Endothelial cell of umbilical vein (primary cell): Measurements from ENCODE around the gene HEBP1. TPM values are rescaled to one million over a fixed set of nuclear protein-coding genes. Genes with fewer than 3 reads are reported as not detected.
A peak's percentile ranks its signal among the peaks of the same experiment; 100 is the strongest.

Source experiments
- BruUV-seq: library from RNA; stranded (reverse); fragments of 400-500 nt; replicated peaks from 2 replicates; lab custom pipeline; 2021; lab: Mats Ljungman, UMichigan
- CTCF ChIA-PET: fragments of 300-600, 350-600 bp; sonication (Branson Sonifier 250); formaldehyde crosslinking; loops from one replicate; lab custom pipeline; 2021; ENCODE audit warnings: antibody characterized with exemption, inconsistent platforms; lab: Charles Lee
- POLR2A ChIA-PET: fragments of 300-600, 350-600 bp; sonication (Branson Sonifier 250); formaldehyde crosslinking; loops from one replicate; lab custom pipeline; 2021; ENCODE audit warnings: antibody characterized with exemption, inconsistent platforms; lab: Charles Lee
- DNase-seq: peaks from one replicate; pipeline ENCODE4 v3.0.0-alpha.2; 2011; ENCODE audit warnings: low read depth, low spot score
- FAIRE-seq: peaks from 2 replicates; lab custom pipeline; 2011; peaks lifted over from hg19 to GRCh38; lab: Jason Lieb, UNC
- H2AFZ ChIP-seq: 2 replicates; pipeline ENCODE4 v1.6.0; 2012; ENCODE audit warnings: low read depth, low read length, control low read depth, inconsistent platforms
- H3K27ac ChIP-seq: 2 replicates; pipeline ENCODE4 v1.5.1; 2011; ENCODE audit warnings: low read depth, mild to moderate bottlenecking, control low read depth, low read length, moderate library complexity; ENCODE audit not compliant: insufficient read depth
- H3K27me3 ChIP-seq, 2 experiments: 2 replicates each; pipeline versions ENCODE4 v1.6.0 to v1.6.1; 2011; ENCODE audit warnings: low read length in 2 of 2, mixed read lengths in 1 of 2; ENCODE audit not compliant: control insufficient read depth in 2 of 2, insufficient read depth in 2 of 2
- H3K36me3 ChIP-seq, 2 experiments: 2 replicates in 1 of 2; 3 replicates in 1 of 2; pipeline ENCODE4 v1.5.1; 2011; ENCODE audit warnings: low read length in 2 of 2, mild to moderate bottlenecking in 1 of 2, moderate library complexity in 1 of 2; ENCODE audit not compliant: control insufficient read depth in 2 of 2, insufficient read depth in 2 of 2; ENCODE audit errors: extremely low read depth in 1 of 2
- H3K4me1 ChIP-seq: 3 replicates; pipeline ENCODE4 v1.5.1; 2011; ENCODE audit warnings: mild to moderate bottlenecking, low read length; ENCODE audit not compliant: control insufficient read depth, insufficient read depth; ENCODE audit errors: extremely low read depth
- H3K4me2 ChIP-seq: 2 replicates; pipeline ENCODE4 v1.6.1; 2011; ENCODE audit warnings: low read length, control low read depth, mixed read lengths; ENCODE audit not compliant: insufficient read depth
- H3K4me3 ChIP-seq, 3 experiments: fragments of 200-600 bp in 1 of 3; sonication (generic), shearing (Covaris generic) in 1 of 3; replicated peaks in 1 of 3; 2 replicates each; pipeline ENCODE4 v1.5.1; 2011 to 2016; ENCODE audit warnings: control low read depth in 3 of 3, low read length in 3 of 3, mild to moderate bottlenecking in 2 of 3, inconsistent platforms in 1 of 3, low read depth in 1 of 3, moderate library complexity in 1 of 3; ENCODE audit not compliant: insufficient read depth in 1 of 3
- H3K79me2 ChIP-seq: 2 replicates; pipeline ENCODE4 v1.6.0; 2012; ENCODE audit warnings: low read length, inconsistent platforms; ENCODE audit not compliant: control insufficient read depth, insufficient read depth
- H3K9ac ChIP-seq: replicated peaks from 2 replicates; pipeline ENCODE3; 2011; ENCODE audit warnings: low read length, control low read depth; ENCODE audit not compliant: insufficient read depth; ENCODE audit errors: extremely low read depth
- H3K9me1 ChIP-seq: replicated peaks from 3 replicates; pipeline ENCODE4 v1.6.0; 2011; ENCODE audit warnings: mild to moderate bottlenecking, low read length; ENCODE audit not compliant: control insufficient read depth, insufficient read depth; ENCODE audit errors: extremely low read depth
- H3K9me3 ChIP-seq: replicated peaks from 2 replicates; pipeline ENCODE4 v1.5.1; 2012; ENCODE audit warnings: low read length, inconsistent platforms; ENCODE audit not compliant: control insufficient read depth, insufficient read depth
- H4K20me1 ChIP-seq: replicated peaks from 2 replicates; pipeline ENCODE3; 2011; ENCODE audit warnings: mild to moderate bottlenecking, low read length; ENCODE audit not compliant: control insufficient read depth, insufficient read depth; ENCODE audit errors: extremely low read depth
- CTCF ChIP-seq, 2 donors: IDR thresholded peaks; 1 replicate in 1 of 2; 2 replicates in 1 of 2; pipeline ENCODE4 v1.5.1; 2011; ENCODE audit warnings: low read length in 2 of 2, mild to moderate bottlenecking in 2 of 2, moderate library complexity in 2 of 2, control low read depth in 1 of 2, inconsistent platforms in 1 of 2, low read depth in 1 of 2; ENCODE audit not compliant: insufficient read depth in 1 of 2; ENCODE audit errors: extremely low read depth in 1 of 2
- EZH2 ChIP-seq: IDR thresholded peaks from 2 replicates; pipeline ENCODE4 v1.6.1; 2012; ENCODE audit warnings: borderline replicate concordance, low read depth, mild to moderate bottlenecking, moderate library complexity, low read length, inconsistent platforms; ENCODE audit not compliant: severe bottlenecking
- FOS ChIP-seq: IDR thresholded peaks from 2 replicates; pipeline ENCODE4 v1.6.1; 2011; ENCODE audit warnings: mild to moderate bottlenecking, low read length, moderate library complexity, borderline replicate concordance; ENCODE audit not compliant: insufficient read depth
- GATA2 ChIP-seq: IDR thresholded peaks from 2 replicates; pipeline ENCODE4 v1.7.0; 2011; ENCODE audit warnings: low read depth, mild to moderate bottlenecking, moderate library complexity, mixed read lengths, low read length; ENCODE audit not compliant: insufficient read length, insufficient read depth
- JUN ChIP-seq: IDR thresholded peaks from 2 replicates; pipeline ENCODE4 v1.6.1; 2011; ENCODE audit warnings: borderline replicate concordance, low read depth; ENCODE audit not compliant: insufficient read length, insufficient read depth
- MYC ChIP-seq: IDR thresholded peaks from one replicate; pipeline ENCODE4 v1.6.1; 2011; ENCODE audit warnings: mild to moderate bottlenecking, low read depth, low read length
- POLR2A ChIP-seq: IDR thresholded peaks from 2 replicates; pipeline ENCODE4 v1.6.1; 2012; ENCODE audit warnings: low read depth, mild to moderate bottlenecking, control low read depth, low read length
- POLR2AphosphoS5 ChIP-seq: IDR thresholded peaks from 2 replicates; pipeline ENCODE4 v1.6.1; 2012; ENCODE audit warnings: low read depth, mild to moderate bottlenecking, control low read depth, low read length, moderate library complexity; ENCODE audit not compliant: insufficient read depth
- dilution Hi-C: fragments of 300-500 bp; cut with MboI; formaldehyde crosslinking; loops from one replicate; pipeline ENCODE4 v1.15.0; 2019; ENCODE audit warnings: low sequenced_read_pairs; ENCODE audit not compliant: extremely low pct_ligation_motif_present
- intact Hi-C: fragments of 100-400 bp; cut with micrococcal nuclease; formaldehyde crosslinking; loops from one replicate; pipeline ENCODE4 v1.10.0; 2022
- polyA plus RNA-seq, 4 experiments: library from polyadenylated mRNA; depleted of rRNA in 3 of 4; stranded (reverse) in 3 of 4; unstranded in 1 of 4; fragments of >200 nt; gene quantifications; 2 replicates each; pipeline versions ENCODE4 v1.2.1 to v1.2.3, GENCODE V29; 2011 to 2012; ENCODE audit warnings: missing spikeins in 1 of 4
- total RNA-seq: library from RNA; stranded (reverse); gene quantifications from 2 replicates; pipeline ENCODE4 v1.2.3, GENCODE V29; 2021
- TF ChIP-seq, protein P1 (sequence below): IDR thresholded peaks from 2 replicates; pipeline ENCODE4 v1.6.1; 2011; ENCODE audit not compliant: insufficient read depth, insufficient read length

The HEBP1 gene
- total and polyA plus RNA-seq, 2 donors (not counting 3 experiments of a cell fraction or from before 2014, with no cell fraction given): 23.1 to 59.5 TPM

DNA sequence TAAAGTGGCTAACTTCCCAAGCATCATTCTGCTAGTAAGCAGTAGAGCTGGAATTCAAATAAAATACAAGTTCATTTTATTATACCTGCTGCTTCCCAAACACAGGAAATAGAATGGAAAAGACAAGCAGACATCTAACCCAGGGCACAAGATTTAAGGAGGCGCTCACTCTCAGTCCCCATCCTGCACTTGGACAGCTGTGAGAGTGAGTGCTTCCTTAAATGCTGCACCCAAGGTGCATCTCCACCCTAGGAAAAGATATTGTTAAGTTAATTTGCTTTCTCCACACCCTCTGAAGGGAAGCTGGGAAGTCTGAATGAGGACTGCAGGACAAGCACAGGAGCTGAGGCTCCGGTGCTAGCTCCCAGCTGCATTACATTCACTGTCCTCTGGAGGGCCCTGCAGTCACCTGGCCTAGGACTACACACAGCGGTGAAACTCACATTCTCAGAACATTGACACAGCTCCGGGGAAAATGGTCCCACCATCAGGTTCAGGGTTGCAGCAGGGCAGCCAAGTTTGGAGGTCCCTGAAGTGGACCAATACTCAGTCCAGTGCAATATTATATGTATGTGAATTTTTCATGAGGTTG, 14.2 kb downstream of the HEBP1 start:
- no peak for FAIRE-seq
- Histone ChIP-seq H3K79me2 (peaks cover 1% of the 10 kb centered on the region), H3K4me2 (no peak overlapping the region), H3K9me3 (no peaks in the 10 kb centered on the region), H3K9me1 (no peaks in the 10 kb centered on the region), H3K27ac (no peak overlapping the region), H3K9ac (no peak overlapping the region), H3K4me3 (no peak overlapping the region), H3K27me3 (no peaks in the 10 kb centered on the region), H3K36me3 (peaks cover 5 to 9% of the 10 kb centered on the region in 2 experiments), H3K4me1 (peaks cover 3% of the 10 kb centered on the region), H2AFZ (no peak overlapping the region), H4K20me1 (no peaks in the 10 kb centered on the region)
- BruUV-seq: no TSS peak
- DNase-seq: peak; percentile 42
- ChIA-PET POLR2A (no interaction called here), CTCF (interaction anchor here (0.7 to 11.7 kb wide), 20 partner anchors 9 to 263 kb away, joined by 3 to 159 read pairs (median 6); partner anchors contain the start of gene FAM234B)
- intact Hi-C loops: loop anchor here (1.0 kb wide), 1 partner anchor 248 kb away; no protein-coding TSS in a partner anchor
- TF ChIP-seq POLR2A: no peak
- no peak for TF ChIP-seq MYC
- TF ChIP-seq CTCF (IDR thresholded peaks at IDR 0.05; ENCODE audit: extremely low read depth in 1 of 2, insufficient read depth in 1 of 2, low read depth in 1 of 2, low read length in 2 of 2): peak; percentile 52 to 74
- dilution Hi-C loops: loop anchor here (10.0 kb wide), 2 partner anchors 151 to 229 kb away; no protein-coding TSS in a partner anchor

- no peak overlapping the region for H3K4me3 ChIP-seq
- H3K4me2 ChIP-seq: no peak overlapping the region
- intact Hi-C loops (no loop called here), dilution Hi-C loops (loop anchor here (10.0 kb wide), 2 partner anchors 149 to 231 kb away; no protein-coding TSS in a partner anchor)
- H3K9me1 ChIP-seq: no peaks in the 10 kb centered on the region
- FAIRE-seq (no peak), DNase-seq (no peak)
- no peaks in the 10 kb centered on the region for H3K79me2 ChIP-seq
- no peak overlapping the region for H3K9ac ChIP-seq
- peaks cover 4 to 10% of the 10 kb centered on the region in 2 experiments for H3K36me3 ChIP-seq
- no peaks in the 10 kb centered on the region for H3K9me3 ChIP-seq
- no peaks in the 10 kb centered on the region for H4K20me1 ChIP-seq
- TF ChIP-seq POLR2AphosphoS5 (no peak), CTCF (IDR thresholded peaks at IDR 0.05; ENCODE audit: extremely low read depth in 1 of 2, insufficient read depth in 1 of 2, low read depth in 1 of 2, low read length in 2 of 2) (no peak), FOS (no peak), EZH2 (no peak), POLR2A (no peak), MYC (no peak), JUN (no peak), GATA2 (no peak)
- TF ChIP-seq, protein P1, sequence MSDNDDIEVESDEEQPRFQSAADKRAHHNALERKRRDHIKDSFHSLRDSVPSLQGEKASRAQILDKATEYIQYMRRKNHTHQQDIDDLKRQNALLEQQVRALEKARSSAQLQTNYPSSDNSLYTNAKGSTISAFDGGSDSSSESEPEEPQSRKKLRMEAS: no peak
- no TSS peak for BruUV-seq
- H3K27ac ChIP-seq: no peak overlapping the region
- H3K27me3 ChIP-seq: no peaks in the 10 kb centered on the region
- POLR2A ChIA-PET: no interaction called here
- no peak overlapping the region for H2AFZ ChIP-seq
- H3K4me1 ChIP-seq: peaks cover 16% of the 10 kb centered on the region
- CTCF ChIA-PET: interaction anchor here (0.6 to 11.7 kb wide), 29 partner anchors 10 to 268 kb away, joined by 3 to 159 read pairs (median 4); partner anchors contain the start of gene GPRC5A
These were observed 15.9 kb downstream of the HEBP1 start for GRCh38 chr12:12984149-12984548.
